WTC11 (cell line): ENCODE results near the gene NTSR1.

Experiments
- CBFB ChIP-seq: sonication (generic); formaldehyde crosslinking; IDR thresholded peaks from 2 replicates; pipeline ENCODE4 v1.8.1; 2022; ENCODE audit warnings: mild to moderate bottlenecking, low read depth, missing genetic modification reagents
- TF ChIP-seq, protein P1 (sequence below): sonication (generic); formaldehyde crosslinking; IDR thresholded peaks from 2 replicates; pipeline ENCODE4 v1.8.1; 2023; ENCODE audit warnings: mild to moderate bottlenecking, missing genetic modification reagents, moderate library complexity
- TF ChIP-seq, protein P2 (sequence below): fragments of 200-600 bp; IDR thresholded peaks from 2 replicates; pipeline ENCODE4 v1.8.0; 2022; ENCODE audit warnings: antibody characterized with exemption
- TF ChIP-seq, protein P3 (sequence below): sonication (generic); formaldehyde crosslinking; IDR thresholded peaks from 2 replicates; pipeline ENCODE4 v1.8.0; 2022; ENCODE audit warnings: missing genetic modification reagents

DNA sequence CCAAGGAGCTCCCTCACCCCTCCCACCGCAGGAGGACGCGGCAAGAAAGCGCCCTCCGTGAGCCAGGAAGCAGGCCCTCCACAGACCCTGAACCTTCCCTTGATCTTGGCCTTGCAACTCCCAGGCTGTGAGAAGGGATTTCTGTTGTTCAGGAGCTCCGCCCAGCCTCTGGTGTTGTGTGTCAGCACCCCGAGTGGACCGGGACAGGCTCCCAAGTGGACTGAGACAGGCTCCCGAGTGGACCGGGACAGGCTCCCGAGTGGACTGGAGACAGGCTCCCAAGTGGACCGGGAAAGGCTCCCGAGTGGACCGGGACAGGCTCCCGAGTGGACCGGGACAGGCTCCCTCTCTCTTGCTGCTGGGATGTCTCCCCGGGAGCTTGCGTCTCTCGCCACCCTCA is 9.3 kb upstream of the NTSR1 start:
- TF ChIP-seq, protein P1, sequence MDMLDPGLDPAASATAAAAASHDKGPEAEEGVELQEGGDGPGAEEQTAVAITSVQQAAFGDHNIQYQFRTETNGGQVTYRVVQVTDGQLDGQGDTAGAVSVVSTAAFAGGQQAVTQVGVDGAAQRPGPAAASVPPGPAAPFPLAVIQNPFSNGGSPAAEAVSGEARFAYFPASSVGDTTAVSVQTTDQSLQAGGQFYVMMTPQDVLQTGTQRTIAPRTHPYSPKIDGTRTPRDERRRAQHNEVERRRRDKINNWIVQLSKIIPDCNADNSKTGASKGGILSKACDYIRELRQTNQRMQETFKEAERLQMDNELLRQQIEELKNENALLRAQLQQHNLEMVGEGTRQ (CRISPR knock-in tag): no peak
- no peak for TF ChIP-seq CBFB (CRISPR knock-in tag)
- TF ChIP-seq, protein P2, sequence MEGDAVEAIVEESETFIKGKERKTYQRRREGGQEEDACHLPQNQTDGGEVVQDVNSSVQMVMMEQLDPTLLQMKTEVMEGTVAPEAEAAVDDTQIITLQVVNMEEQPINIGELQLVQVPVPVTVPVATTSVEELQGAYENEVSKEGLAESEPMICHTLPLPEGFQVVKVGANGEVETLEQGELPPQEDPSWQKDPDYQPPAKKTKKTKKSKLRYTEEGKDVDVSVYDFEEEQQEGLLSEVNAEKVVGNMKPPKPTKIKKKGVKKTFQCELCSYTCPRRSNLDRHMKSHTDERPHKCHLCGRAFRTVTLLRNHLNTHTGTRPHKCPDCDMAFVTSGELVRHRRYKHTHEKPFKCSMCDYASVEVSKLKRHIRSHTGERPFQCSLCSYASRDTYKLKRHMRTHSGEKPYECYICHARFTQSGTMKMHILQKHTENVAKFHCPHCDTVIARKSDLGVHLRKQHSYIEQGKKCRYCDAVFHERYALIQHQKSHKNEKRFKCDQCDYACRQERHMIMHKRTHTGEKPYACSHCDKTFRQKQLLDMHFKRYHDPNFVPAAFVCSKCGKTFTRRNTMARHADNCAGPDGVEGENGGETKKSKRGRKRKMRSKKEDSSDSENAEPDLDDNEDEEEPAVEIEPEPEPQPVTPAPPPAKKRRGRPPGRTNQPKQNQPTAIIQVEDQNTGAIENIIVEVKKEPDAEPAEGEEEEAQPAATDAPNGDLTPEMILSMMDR: no peak
- TF ChIP-seq, protein P3, sequence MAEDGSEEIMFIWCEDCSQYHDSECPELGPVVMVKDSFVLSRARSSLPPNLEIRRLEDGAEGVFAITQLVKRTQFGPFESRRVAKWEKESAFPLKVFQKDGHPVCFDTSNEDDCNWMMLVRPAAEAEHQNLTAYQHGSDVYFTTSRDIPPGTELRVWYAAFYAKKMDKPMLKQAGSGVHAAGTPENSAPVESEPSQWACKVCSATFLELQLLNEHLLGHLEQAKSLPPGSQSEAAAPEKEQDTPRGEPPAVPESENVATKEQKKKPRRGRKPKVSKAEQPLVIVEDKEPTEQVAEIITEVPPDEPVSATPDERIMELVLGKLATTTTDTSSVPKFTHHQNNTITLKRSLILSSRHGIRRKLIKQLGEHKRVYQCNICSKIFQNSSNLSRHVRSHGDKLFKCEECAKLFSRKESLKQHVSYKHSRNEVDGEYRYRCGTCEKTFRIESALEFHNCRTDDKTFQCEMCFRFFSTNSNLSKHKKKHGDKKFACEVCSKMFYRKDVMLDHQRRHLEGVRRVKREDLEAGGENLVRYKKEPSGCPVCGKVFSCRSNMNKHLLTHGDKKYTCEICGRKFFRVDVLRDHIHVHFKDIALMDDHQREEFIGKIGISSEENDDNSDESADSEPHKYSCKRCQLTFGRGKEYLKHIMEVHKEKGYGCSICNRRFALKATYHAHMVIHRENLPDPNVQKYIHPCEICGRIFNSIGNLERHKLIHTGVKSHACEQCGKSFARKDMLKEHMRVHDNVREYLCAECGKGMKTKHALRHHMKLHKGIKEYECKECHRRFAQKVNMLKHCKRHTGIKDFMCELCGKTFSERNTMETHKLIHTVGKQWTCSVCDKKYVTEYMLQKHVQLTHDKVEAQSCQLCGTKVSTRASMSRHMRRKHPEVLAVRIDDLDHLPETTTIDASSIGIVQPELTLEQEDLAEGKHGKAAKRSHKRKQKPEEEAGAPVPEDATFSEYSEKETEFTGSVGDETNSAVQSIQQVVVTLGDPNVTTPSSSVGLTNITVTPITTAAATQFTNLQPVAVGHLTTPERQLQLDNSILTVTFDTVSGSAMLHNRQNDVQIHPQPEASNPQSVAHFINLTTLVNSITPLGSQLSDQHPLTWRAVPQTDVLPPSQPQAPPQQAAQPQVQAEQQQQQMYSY (CRISPR knock-in tag): no peak
